Epidermal melanocyte (primary cell): ENCODE measurements around the gene KIF26B.

Source experiments
- DNase-seq: peaks from one replicate; pipeline ENCODE4 v3.0.0; 2011; ENCODE audit warnings: low spot score; ENCODE audit not compliant: insufficient read length

The KIF26B gene

DNA sequence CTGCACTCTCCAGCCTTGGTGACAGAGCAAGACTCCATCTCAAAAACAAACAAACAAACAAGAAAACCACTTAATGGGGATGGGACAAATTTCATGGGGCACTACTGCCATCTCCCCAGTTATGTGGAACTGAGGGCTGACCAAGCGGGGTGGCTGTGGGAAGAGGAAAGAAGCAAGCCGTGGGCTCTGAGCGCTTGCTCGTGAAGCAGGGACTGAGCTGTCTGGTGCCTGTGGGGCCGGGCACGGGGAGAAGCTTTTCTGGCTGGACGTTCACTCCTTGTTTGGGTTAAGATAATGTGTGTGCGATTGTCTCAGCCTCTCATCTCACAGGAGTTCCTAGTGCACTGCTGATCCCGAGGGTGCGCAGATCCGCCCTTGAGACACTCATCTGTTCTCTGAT lies 22.0 kb upstream of the KIF26B start:
- no peak for DNase-seq

- DNase-seq, result no peak
Observed at GRCh38 chr1:245133995-245134715, 20.6 kb upstream of the KIF26B start.

DNA sequence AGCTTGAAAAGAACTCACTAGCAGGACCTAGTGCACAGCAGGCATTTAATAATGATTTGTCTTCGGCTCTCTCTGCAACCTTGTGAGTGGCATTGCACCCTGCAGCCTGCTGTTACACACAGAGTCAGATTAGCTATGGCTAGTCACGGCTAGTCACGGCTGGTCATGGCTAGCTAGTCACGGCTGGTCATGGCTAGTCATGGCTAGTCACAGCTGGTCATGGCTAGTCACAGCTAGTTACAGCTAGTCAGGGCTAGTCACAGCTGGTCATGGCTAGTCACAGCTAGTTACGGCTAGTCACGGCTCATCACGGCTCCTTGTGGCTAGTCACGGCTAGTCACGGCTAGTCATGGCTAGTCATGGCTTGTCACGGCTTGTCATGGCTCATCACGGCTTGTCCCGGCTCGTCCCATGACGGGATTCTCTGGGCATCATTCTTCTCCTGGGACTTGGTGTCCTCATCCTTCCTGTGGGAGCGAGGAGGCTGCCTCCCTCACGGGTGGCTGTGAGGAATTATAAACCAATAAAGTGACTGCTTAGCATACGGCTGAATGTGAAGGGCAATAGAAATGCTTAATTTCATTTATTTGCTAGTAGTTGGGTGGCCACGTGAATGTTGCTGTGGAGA lies 12.5 kb upstream of the KIF26B start:
- no peak for DNase-seq

- DNase-seq, result no peak
Observed at GRCh38 chr1:245142976-245143375, 11.8 kb upstream of the KIF26B start.

DNA sequence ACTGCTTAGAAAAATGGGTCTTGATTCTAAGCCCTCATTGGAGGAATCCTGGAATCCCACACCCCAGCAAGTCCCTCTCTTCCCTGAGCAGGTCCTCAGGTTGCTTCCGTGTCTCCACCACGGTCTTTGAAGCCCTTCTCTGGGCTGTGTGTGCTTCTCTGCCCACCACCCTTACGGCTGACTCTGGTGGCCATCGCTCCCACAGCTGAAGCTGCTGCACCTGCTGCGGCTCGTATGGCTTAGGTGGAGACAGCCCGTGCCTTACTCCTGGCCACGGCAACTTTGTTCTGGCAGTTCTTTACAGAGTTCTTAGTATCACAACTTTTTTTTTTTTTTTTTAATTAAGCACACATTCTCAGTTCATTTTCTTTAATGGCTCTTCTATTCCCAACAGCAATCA lies 10.9 kb upstream of the KIF26B start:
- no peak for DNase-seq

DNA sequence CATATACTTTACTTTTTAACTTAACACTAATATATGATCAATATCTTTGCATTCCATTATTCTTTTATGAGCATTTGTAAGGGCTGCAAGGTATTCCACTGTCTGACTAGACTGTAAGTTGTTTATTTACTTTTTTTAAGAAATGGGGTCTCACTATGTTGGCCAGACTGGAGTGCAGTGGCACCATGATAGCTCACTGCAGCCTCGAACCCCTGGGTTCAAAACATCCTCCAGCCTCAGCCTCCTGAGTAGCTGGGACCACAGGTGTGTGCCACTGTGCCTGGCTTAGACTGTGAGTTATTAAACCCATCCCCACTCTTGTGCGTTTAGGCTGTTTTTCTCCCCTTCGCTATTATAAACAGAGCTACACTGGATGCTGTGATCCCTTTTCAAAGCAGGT lies 6.7 kb upstream of the KIF26B start:
- no peak for DNase-seq

DNA sequence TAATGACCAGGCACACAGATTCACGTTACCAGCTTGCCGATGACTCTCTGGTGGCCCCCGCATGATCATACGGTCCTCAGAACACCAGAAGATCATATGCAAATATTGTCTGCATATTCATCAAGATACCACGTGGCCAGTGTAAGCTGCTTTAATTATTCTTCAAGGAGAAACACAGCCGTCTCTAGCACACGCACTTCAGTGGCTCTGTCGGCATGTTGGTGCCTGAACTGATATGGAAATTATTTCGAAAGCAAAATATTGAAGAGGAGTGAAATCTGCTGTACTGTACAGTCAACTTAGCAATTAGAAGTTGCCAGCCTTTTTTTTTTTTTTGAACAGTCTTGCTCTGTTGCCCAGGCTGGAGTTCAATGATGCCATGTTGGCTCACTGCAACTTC lies 5.9 kb upstream of the KIF26B start:
- DNase-seq, result no peak

DNA sequence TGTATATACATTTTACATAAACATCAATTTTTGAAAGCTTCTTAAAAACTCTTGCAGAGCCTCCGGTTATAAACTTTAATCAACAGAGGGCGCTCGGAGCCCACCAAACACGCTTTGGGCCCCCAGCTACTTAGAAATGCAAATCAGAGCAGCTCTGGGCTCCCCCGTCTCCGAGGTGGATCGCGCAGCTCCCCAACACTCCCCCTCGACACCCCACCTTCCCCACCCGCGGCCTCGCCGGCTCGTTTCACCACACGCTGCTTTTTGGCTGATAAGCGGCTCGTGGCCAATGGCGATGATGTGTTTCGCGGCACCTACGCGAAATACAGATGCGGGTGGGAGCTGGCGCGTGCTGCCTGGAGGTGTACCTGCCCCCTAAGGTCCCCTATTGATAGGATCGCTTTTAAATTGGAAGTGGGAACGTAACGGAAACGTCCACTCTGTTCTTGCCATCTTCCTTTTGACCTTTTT lies 1.7 kb upstream of the KIF26B start:
- DNase-seq, result peak; percentile 73

- no peak for DNase-seq
Observed at GRCh38 chr1:245153552-245154428, 995 bp upstream of the KIF26B start.

DNA sequence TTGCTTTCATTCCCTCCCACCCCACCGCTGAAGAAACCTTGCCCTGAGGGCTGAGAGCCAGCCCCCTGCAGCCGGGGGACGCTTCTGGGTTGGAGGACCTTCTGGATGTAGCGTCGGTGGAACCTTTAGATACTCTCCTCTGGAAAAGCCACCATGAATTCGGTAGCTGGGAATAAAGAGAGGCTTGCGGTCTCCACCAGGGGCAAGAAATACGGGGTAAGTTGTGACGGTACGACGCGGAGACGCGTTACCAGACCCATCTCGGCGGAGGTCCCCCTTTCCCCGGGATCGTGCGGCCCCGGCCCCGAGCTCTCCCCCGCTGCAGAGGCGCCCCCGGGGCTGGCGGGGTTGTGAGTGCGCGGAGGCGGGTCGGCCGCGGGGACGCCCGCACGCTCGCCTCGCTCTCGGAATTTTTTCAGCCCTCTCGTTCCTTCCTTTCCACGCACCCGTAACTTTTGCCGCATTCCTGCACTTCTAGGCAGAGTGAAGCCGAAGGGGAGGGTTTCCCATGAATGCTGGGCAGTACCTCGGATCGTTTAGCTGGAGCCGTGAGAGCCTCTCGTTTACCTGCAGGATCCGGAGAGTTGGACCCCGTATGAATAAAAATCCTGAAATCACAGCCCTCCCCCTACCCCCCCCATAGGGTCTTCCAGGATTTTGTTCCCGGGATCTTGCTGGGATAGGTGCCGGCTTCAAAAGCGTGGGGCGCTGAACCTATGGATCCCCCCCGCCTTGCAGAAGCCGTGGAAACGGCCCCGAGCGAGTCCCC lies 671 bp downstream of the KIF26B start:
- DNase-seq, result no peak

- DNase-seq, result peak; percentile 84
Observed at GRCh38 chr1:245156041-245156735, 1.4 kb downstream of the KIF26B start.

- DNase-seq, result no peak
Observed at GRCh38 chr1:245156736-245157505, 2.1 kb downstream of the KIF26B start.

DNA sequence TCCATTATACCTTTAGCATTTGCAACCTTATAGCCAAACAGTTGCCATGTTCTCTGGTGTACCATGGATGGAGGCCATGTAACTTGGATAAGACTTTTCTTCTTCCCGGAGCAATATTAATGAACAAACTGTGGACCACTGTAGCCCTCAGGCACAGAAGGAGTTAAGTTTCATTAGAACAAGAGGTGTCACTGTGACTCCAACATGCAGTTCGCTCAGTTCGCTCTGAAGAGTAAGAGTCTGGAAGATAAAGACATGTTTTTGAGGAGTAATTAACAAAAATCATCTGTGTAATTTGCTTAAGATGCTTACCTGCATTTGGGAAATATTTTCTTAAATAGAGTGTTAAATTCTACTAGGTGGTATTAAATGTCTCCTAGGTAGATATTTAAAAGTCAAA lies 4.1 kb downstream of the KIF26B start:
- no peak for DNase-seq

- DNase-seq, result no peak
Observed at GRCh38 chr1:245160288-245160687, 5.5 kb downstream of the KIF26B start.

GRCh38 chr1:245160741-245161400 lies 6.1 kb downstream of the KIF26B start:
- DNase-seq, result no peak

GRCh38 chr1:245161866-245162265 lies 7.1 kb downstream of the KIF26B start:
- DNase-seq, result no peak

GRCh38 chr1:245166471-245166885 lies 11.7 kb downstream of the KIF26B start:
- DNase-seq, result no peak

- no peak for DNase-seq
Observed at GRCh38 chr1:245168086-245168485, 13.3 kb downstream of the KIF26B start.

- no peak for DNase-seq
Observed at GRCh38 chr1:245168906-245169305, 14.1 kb downstream of the KIF26B start.
